Measurements from ENCODE around the gene MAN1A1.

MAN1A1 gene

DNA sequence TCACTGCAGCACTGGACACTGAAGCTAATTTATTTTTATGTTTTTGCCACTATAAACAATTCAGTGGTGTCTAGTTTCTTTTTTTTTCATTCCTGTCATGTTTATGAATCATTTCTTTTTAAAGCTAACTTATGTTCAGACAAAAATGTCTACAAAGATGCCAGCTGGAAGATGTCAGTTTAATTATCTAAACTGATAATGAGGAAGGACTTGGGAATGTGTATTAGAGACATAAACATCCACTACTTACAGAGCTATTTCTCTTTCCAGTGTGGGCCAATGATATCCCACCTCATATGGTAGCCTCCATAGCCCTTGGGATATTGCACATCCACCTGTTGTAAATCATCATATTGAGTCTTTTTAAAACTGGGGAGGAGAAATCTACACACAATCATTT lies 139.0 kb downstream of the MAN1A1 start:
- TF ChIP-seq CTCF (IDR thresholded peaks at IDR 0.05) = no peak
- no peaks in the 10 kb centered on the region for H3K27me3 ChIP-seq
- H3K27ac ChIP-seq = no peak overlapping the region
- H3K4me1 ChIP-seq = peaks cover 0 to 10% (median 2%) of the 10 kb centered on the region in 4 donors
- intact Hi-C loops (cut with DNase I; ENCODE audit: low total_unique reads) = no loop called here
- no peaks in the 10 kb centered on the region for H3K9me3 ChIP-seq
- no peak overlapping the region for H3K4me3 ChIP-seq
- H3K36me3 ChIP-seq = no peaks in the 10 kb centered on the region
- DNase-seq = no peak

- H3K4me1 ChIP-seq = peaks cover 0 to 3% (median 2%) of the 10 kb centered on the region in 4 donors
- no peak overlapping the region for H3K27ac ChIP-seq
- peaks cover 0 to 1% (median 0%) of the 10 kb centered on the region in 3 donors for H3K36me3 ChIP-seq
- H3K9me3 ChIP-seq = no peaks in the 10 kb centered on the region
- no peak overlapping the region for H3K4me3 ChIP-seq
- no peak for TF ChIP-seq CTCF (IDR thresholded peaks at IDR 0.05)
- DNase-seq = no peak
- no peaks in the 10 kb centered on the region for H3K27me3 ChIP-seq
- intact Hi-C loops (cut with DNase I; ENCODE audit: low total_unique reads) = no loop called here
Measured at GRCh38 chr6:119209452-119210205, 139.9 kb downstream of the MAN1A1 start.

- H3K27ac ChIP-seq = no peak overlapping the region
- H3K27me3 ChIP-seq = no peaks in the 10 kb centered on the region
- TF ChIP-seq CTCF (IDR thresholded peaks at IDR 0.05) = no peak
- peaks cover 12 to 14% (median 13%) of the 10 kb centered on the region in 3 donors for H3K36me3 ChIP-seq
- DNase-seq = no peak
- no peak overlapping the region for H3K4me3 ChIP-seq
- no peaks in the 10 kb centered on the region for H3K9me3 ChIP-seq
- intact Hi-C loops (cut with DNase I; ENCODE audit: low total_unique reads) = no loop called here
- H3K4me1 ChIP-seq = no peaks in the 10 kb centered on the region
Measured at GRCh38 chr6:119207971-119208725, 141.4 kb downstream of the MAN1A1 start.

GRCh38 chr6:119207327-119207726 lies 142.2 kb downstream of the MAN1A1 start:
- intact Hi-C loops (cut with DNase I; ENCODE audit: low total_unique reads) = no loop called here
- no peak for TF ChIP-seq CTCF (IDR thresholded peaks at IDR 0.05)
- H3K27me3 ChIP-seq = no peaks in the 10 kb centered on the region
- no peaks in the 10 kb centered on the region for H3K9me3 ChIP-seq
- no peak for DNase-seq
- no peaks in the 10 kb centered on the region for H3K4me1 ChIP-seq
- peaks cover 20 to 22% (median 20%) of the 10 kb centered on the region in 3 donors for H3K36me3 ChIP-seq
- no peak overlapping the region for H3K27ac ChIP-seq
- no peak overlapping the region for H3K4me3 ChIP-seq

DNA sequence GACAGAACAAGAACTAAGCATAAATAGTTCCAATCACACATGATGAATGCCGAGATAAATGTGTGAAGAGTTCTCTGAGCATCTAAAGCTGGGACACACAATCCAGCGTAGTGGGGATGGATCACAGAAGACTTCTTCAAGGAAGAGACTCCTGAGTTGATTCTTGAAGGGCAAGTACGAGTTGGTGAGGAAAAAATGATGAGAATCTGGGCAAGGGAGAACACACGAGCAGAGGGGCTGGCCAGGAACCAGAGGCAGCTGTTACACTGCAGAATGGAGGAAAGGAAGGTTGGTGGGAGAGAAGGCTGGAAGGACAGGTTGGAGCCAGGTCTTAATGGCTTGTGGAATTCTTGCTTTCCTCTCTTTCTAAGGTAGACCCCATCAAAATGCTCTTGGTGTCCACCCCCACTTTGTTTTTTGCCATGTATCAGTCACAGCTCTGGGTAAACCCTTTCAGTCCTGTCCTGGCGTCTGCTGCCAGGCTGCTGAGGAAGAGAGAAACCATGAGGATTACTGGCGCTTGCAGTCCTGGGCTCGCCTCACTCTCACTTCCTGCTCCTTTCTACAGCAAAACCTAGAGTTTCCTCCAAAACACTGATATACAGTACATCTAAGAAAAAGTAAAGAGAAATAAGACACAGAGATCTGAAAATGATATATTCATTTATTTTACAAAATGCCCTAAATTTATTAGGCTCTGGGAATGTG lies 143.5 kb downstream of the MAN1A1 start:
- intact Hi-C loops (cut with DNase I; ENCODE audit: low total_unique reads) = no loop called here
- H3K36me3 ChIP-seq = peaks cover 22 to 25% (median 25%) of the 10 kb centered on the region in 3 donors
- H3K27ac ChIP-seq = no peak overlapping the region
- TF ChIP-seq CTCF (IDR thresholded peaks at IDR 0.05) = no peak
- no peak for DNase-seq
- H3K4me3 ChIP-seq = no peak overlapping the region
- H3K9me3 ChIP-seq = no peaks in the 10 kb centered on the region
- no peaks in the 10 kb centered on the region for H3K4me1 ChIP-seq
- no peaks in the 10 kb centered on the region for H3K27me3 ChIP-seq
